Right atrium auricular region (tissue), 2 donors: ENCODE data around the gene NCKAP5. TPM values are rescaled to one million over a fixed set of nuclear protein-coding genes. Genes with fewer than 3 reads are reported as not detected.

Experiments used
- DNase-seq: peaks from one replicate; pipeline ENCODE4 v3.0.0-alpha.2; 2019; ENCODE audit warnings: low spot score
- H3K27ac ChIP-seq, 2 donors: fragments of 200-600 bp; sonication (generic); 1 replicate in 1 of 2; 2 replicates in 1 of 2; pipeline ENCODE4 v1.5.1; 2016 to 2019
- H3K27me3 ChIP-seq, 2 donors: fragments of 200-600 bp; sonication (generic); one replicate each; pipeline versions ENCODE4 v1.5.1 to v1.6.0; 2017 to 2019
- H3K36me3 ChIP-seq: fragments of 200-600 bp; sonication (generic); one replicate; pipeline ENCODE4 v1.5.1; 2016
- H3K4me1 ChIP-seq, 2 donors: fragments of 200-600 bp; sonication (generic); one replicate each; pipeline versions ENCODE4 v1.5.1 to v1.6.0; 2017 to 2019
- H3K4me3 ChIP-seq, 2 donors: fragments of 200-600 bp; sonication (generic); 1 replicate in 1 of 2; 2 replicates in 1 of 2; pipeline ENCODE4 v1.5.1; 2017 to 2019; ENCODE audit warnings: mild to moderate bottlenecking in 1 of 2, moderate library complexity in 1 of 2
- H3K9me3 ChIP-seq, 2 donors: fragments of 200-600 bp; sonication (generic); one replicate each; pipeline ENCODE4 v1.5.1; 2019
- total RNA-seq, 2 donors: library from RNA; depleted of rRNA; stranded (reverse); fragments of >200 nt; gene quantifications; one replicate each; pipeline ENCODE4 v1.1.0, GENCODE V29; 2016
- TF ChIP-seq, protein P1 (sequence below), 2 donors: fragments of 200-600 bp; sonication (generic); IDR thresholded peaks; one replicate each; pipeline ENCODE4 v1.5.1; 2019; ENCODE audit warnings: antibody characterized with exemption in 2 of 2

NCKAP5 gene
- total RNA-seq, 2 donors from 2014 or later = 3.6 to 5.4 TPM

DNA sequence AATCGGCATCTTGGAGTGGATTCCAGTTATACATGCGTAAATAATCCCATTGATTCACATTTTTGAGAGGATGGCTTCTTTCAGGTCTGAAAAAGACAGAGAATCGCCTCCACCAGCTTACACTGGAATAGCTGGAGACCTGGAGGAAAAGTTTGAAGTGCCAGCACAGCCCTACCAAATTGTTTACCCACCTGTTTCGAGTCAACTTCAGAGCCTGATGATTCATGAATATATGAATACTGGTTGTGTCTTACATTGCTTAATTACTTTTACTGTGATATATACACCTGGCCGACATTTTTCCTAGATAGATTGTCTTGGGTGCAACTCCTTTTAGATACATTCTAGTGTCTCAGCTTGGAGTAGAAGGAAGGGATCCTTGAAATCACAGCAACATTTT lies 335 bp upstream of the NCKAP5 start:
- H3K4me3 ChIP-seq = peak overlapping the region; percentile 20 to 33
- no peaks in the 10 kb centered on the region for H3K9me3 ChIP-seq
- no peaks in the 10 kb centered on the region for H3K36me3 ChIP-seq
- no peaks in the 10 kb centered on the region for H3K27me3 ChIP-seq
- TF ChIP-seq, protein P1, sequence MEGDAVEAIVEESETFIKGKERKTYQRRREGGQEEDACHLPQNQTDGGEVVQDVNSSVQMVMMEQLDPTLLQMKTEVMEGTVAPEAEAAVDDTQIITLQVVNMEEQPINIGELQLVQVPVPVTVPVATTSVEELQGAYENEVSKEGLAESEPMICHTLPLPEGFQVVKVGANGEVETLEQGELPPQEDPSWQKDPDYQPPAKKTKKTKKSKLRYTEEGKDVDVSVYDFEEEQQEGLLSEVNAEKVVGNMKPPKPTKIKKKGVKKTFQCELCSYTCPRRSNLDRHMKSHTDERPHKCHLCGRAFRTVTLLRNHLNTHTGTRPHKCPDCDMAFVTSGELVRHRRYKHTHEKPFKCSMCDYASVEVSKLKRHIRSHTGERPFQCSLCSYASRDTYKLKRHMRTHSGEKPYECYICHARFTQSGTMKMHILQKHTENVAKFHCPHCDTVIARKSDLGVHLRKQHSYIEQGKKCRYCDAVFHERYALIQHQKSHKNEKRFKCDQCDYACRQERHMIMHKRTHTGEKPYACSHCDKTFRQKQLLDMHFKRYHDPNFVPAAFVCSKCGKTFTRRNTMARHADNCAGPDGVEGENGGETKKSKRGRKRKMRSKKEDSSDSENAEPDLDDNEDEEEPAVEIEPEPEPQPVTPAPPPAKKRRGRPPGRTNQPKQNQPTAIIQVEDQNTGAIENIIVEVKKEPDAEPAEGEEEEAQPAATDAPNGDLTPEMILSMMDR (IDR thresholded peaks at IDR 0.05) = no peak
- no peak for DNase-seq
- H3K27ac ChIP-seq = peak overlapping the region; percentile 56 to 78
- peaks cover 0 to 22% of the 10 kb centered on the region in 2 donors for H3K4me1 ChIP-seq

DNA sequence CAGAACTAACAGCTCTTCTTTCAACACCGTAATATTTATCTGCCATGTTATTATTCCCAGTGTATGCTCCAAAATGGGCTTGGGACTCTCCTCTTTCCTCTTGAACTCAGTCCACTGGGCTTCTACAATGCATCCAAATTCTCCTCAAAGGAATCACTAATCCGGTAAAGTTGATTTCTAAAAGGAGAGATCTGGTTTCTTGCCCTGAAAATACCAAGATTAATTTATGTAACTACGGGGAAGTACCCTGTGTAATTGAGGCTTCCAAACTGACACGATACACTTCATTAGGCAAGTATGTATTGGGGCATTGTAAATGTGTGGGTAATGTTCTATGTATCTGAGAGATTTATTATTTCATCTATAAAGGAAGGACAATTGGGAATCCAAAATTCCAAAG lies 5.7 kb downstream of the NCKAP5 start:
- peaks cover 0 to 6% of the 10 kb centered on the region in 2 donors for H3K4me1 ChIP-seq
- no peaks in the 10 kb centered on the region for H3K36me3 ChIP-seq
- H3K4me3 ChIP-seq = no peak overlapping the region
- H3K27me3 ChIP-seq = no peaks in the 10 kb centered on the region
- TF ChIP-seq, protein P1 (IDR thresholded peaks at IDR 0.05) = no peak
- no peak overlapping the region for H3K27ac ChIP-seq
- DNase-seq = no peak
- no peaks in the 10 kb centered on the region for H3K9me3 ChIP-seq

DNA sequence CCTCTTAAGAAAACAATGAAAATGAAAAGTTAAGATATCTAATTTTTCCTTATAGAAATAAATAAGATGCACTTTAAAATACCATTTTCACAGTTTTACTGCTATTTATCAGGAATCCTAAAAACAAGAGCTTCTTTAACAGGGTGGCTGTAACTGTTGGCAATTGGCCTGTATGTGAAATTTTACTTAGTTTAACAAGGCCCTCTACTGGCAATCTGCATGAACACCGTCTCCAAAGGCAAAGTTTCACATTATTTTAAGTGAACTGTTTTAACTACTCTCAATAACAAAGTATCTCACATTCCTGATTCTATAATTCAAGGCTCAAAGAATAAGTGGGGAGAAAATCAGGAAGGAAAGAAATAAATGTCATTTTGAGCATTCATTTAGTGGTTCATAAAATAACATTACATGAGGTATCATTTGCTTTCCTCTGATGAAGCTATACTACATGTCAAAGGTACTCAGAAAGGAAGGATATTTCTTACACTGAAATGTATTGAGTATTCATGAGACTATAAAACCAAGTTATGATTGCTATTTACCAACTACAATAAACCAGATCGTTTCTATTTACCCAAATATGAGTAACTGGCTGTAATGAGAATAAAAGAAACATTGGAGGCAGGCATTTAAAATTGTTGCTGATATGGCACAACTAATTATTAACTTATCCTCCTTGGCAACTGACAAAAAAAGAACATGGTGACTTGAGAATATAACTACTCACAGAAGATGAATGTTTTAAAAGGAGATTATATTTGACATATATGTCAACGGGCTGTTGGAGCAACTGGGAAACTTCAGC lies 7.0 kb downstream of the NCKAP5 start:
- Histone ChIP-seq H3K4me1 (no peaks in the 10 kb centered on the region), H3K36me3 (no peaks in the 10 kb centered on the region), H3K27ac (no peak overlapping the region), H3K9me3 (no peaks in the 10 kb centered on the region), H3K4me3 (no peak overlapping the region), H3K27me3 (no peaks in the 10 kb centered on the region)
- TF ChIP-seq, protein P1 (IDR thresholded peaks at IDR 0.05) = peak; percentile 45 to 73
- no peak for DNase-seq

DNA sequence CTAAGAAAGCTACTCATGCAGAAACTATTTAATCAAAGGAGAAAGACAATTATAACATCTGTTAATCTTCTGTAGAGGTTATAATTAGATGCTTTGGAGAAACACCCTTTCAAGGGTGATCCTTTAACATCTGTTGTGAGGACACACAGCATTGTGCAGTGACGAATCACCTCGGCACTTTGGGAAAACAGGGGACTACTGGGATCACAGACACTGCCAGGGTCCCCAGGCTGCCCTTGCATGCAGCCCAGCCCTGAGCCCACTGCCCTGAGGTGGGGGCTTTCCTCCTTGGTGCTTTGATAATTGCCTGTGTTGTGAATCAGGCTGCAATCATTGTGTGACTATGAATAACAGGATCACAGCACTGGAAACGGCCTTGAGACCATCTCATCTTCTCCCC lies 10.6 kb downstream of the NCKAP5 start:
- Histone ChIP-seq H3K27me3 (no peaks in the 10 kb centered on the region), H3K4me3 (no peak overlapping the region), H3K9me3 (no peaks in the 10 kb centered on the region), H3K36me3 (no peaks in the 10 kb centered on the region), H3K27ac (no peak overlapping the region), H3K4me1 (no peaks in the 10 kb centered on the region)
- TF ChIP-seq, protein P1 (IDR thresholded peaks at IDR 0.05) = no peak
- DNase-seq = no peak

DNA sequence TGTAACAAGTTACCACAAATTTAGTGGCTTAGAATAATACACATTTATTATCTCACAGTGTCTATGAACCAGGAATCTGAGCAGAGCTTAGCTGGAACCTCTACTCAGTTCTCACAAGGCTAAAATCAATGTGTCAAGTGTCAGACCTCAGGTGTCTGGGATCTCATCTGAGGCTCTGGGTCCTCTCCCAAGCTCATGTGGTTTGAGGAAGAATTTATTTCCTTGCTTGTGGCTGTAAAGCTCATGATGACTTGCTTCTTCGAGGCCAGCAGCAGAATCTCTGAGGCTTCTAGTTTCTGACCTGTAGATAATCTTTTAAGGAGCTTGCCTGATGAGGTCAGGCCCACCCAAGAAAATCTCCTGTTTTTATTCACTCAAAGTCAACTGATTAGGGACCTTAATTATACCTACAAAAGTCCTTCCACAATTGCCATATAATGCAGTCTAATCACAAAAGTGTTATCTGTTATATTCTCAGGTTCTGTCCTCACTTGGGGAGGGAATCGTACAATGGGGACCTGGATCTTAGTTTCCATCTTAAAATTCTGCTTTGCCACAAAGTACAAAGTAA lies 14.3 kb downstream of the NCKAP5 start:
- Histone ChIP-seq H3K36me3 (no peaks in the 10 kb centered on the region), H3K27me3 (no peaks in the 10 kb centered on the region), H3K4me1 (no peaks in the 10 kb centered on the region), H3K9me3 (no peaks in the 10 kb centered on the region), H3K27ac (no peak overlapping the region), H3K4me3 (no peak overlapping the region)
- TF ChIP-seq, protein P1 (IDR thresholded peaks at IDR 0.05) = no peak
- no peak for DNase-seq
